ENCODE results near the gene COG6.

DNA sequence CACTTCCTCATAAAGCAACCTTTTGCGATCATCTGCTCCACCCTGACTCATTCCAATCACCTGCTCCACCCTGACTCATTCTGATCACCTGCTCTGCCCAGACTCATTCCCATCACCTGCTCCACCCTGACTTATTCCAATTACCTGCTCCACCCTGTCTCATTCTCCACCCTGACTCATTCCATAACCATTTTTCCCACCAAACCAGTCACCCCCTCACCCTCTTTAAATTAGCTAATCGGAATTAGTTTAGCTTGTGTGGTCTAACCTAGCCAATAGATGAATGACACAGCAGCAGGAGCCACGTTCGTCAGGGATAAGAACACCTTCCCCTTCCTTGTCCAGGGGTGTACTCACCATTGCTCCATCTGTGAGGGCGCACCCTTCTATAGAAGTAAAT, 134.0 kb downstream of the COG6 start:
- TF ChIP-seq, protein P1, sequence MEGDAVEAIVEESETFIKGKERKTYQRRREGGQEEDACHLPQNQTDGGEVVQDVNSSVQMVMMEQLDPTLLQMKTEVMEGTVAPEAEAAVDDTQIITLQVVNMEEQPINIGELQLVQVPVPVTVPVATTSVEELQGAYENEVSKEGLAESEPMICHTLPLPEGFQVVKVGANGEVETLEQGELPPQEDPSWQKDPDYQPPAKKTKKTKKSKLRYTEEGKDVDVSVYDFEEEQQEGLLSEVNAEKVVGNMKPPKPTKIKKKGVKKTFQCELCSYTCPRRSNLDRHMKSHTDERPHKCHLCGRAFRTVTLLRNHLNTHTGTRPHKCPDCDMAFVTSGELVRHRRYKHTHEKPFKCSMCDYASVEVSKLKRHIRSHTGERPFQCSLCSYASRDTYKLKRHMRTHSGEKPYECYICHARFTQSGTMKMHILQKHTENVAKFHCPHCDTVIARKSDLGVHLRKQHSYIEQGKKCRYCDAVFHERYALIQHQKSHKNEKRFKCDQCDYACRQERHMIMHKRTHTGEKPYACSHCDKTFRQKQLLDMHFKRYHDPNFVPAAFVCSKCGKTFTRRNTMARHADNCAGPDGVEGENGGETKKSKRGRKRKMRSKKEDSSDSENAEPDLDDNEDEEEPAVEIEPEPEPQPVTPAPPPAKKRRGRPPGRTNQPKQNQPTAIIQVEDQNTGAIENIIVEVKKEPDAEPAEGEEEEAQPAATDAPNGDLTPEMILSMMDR (conservative IDR thresholded peaks at IDR 0.05) = no peak
- TF ChIP-seq EZH2 (IDR thresholded peaks at IDR 0.05; ENCODE audit: low read depth) = no peak

All from PC-9 (cell line).